HCT116 (cell line): ENCODE results near the gene TTLL11. TPM values are rescaled to one million over a fixed set of nuclear protein-coding genes. Genes with fewer than 3 reads are reported as not detected.

ENCODE experiments used
- ATAC-seq: fragments of 200-7000 bp; cut with Tn5 transposase; 2 replicates; pipeline ENCODE4 v1.9.1; 2020; ENCODE audit warnings: mild to moderate bottlenecking, moderate library complexity
- BruUV-seq: library from RNA; stranded (reverse); fragments of 400-500 nt; replicated peaks from 2 replicates; lab custom pipeline; 2021; lab: Mats Ljungman, UMichigan
- CTCF ChIA-PET: fragments of 300-600 bp; sonication (Branson Sonifier 250); formaldehyde crosslinking; loops from one replicate; lab custom pipeline; 2021; ENCODE audit warnings: antibody characterized with exemption; lab: Charles Lee
- POLR2A ChIA-PET: fragments of 300-600, 350-600 bp; sonication (Branson Sonifier 250); formaldehyde crosslinking; loops from one replicate; lab custom pipeline; 2021; ENCODE audit warnings: antibody characterized with exemption; lab: Charles Lee
- RAD21 ChIA-PET, 2 experiments: fragments of 300-600 bp; sonication (Branson Sonifier 250); formaldehyde crosslinking; loops; one replicate each; lab custom pipeline; 2023; ENCODE audit warnings: low total read pairs in 2 of 2; ENCODE audit not compliant: uncharacterized antibody in 2 of 2, unreplicated experiment in 2 of 2, low non-redundant PET in 1 of 2; lab: Charles Lee
- DNase-seq: peaks from one replicate; pipeline ENCODE4 v3.0.0-alpha.2; 2010; ENCODE audit warnings: low read depth, low spot score
- H2AFZ ChIP-seq: fragments of 200-600 bp; shearing (Covaris generic), sonication (generic); 2 replicates; pipeline ENCODE4 v1.6.1; 2017; ENCODE audit warnings: low read depth, mixed run types, mixed read lengths, antibody characterized with exemption, low read length; ENCODE audit not compliant: poor library complexity, severe bottlenecking
- H3K27ac ChIP-seq: 2 replicates; pipeline ENCODE4 v1.5.1; 2012; ENCODE audit warnings: low read depth, low read length
- H3K27me3 ChIP-seq: fragments of 200-600 bp; sonication (generic); 2 replicates; pipeline ENCODE4 v1.6.1; 2016; ENCODE audit warnings: mixed run types, low read length, mixed read lengths; ENCODE audit not compliant: insufficient read depth
- H3K36me3 ChIP-seq, 2 experiments: fragments of 200-500 bp in 1 of 2; fragments of 200-600 bp in 1 of 2; sonication (Bioruptor generic) in 1 of 2; sonication (generic) in 1 of 2; 2 replicates each; pipeline versions ENCODE4 v1.5.1 to v1.6.1; 2014 to 2016; ENCODE audit warnings: low read length in 2 of 2, inconsistent platforms in 1 of 2, mixed read lengths in 1 of 2, mixed run types in 1 of 2; ENCODE audit not compliant: insufficient read depth in 2 of 2, control insufficient read depth in 1 of 2
- H3K4me1 ChIP-seq, 2 experiments: fragments of 200-600 bp in 1 of 2; sonication (generic) in 1 of 2; 2 replicates each; pipeline versions ENCODE4 v1.5.1 to v1.6.1; 2012 to 2017; ENCODE audit warnings: low read length in 2 of 2, inconsistent platforms in 1 of 2, mild to moderate bottlenecking in 1 of 2, mixed read lengths in 1 of 2, mixed run types in 1 of 2, moderate library complexity in 1 of 2; ENCODE audit not compliant: insufficient read depth in 2 of 2, control insufficient read depth in 1 of 2
- H3K4me2 ChIP-seq: fragments of 200-600 bp; sonication (generic); 2 replicates; pipeline ENCODE4 v1.6.1; 2017; ENCODE audit warnings: mixed run types, low read length, mixed read lengths
- H3K4me3 ChIP-seq, 2 experiments: fragments of 200-600 bp in 1 of 2; sonication (generic) in 1 of 2; replicated peaks in 1 of 2; 2 replicates each; pipeline ENCODE4 v1.5.1; 2011 to 2016; ENCODE audit warnings: low read length in 2 of 2, control low read depth in 1 of 2, low read depth in 1 of 2, mild to moderate bottlenecking in 1 of 2, mixed read lengths in 1 of 2, mixed run types in 1 of 2
- H3K79me2 ChIP-seq: fragments of 200-600 bp; sonication (generic); 2 replicates; pipeline ENCODE4 v1.6.1; 2017; ENCODE audit warnings: mild to moderate bottlenecking, mixed run types, low read length, moderate library complexity, mixed read lengths; ENCODE audit not compliant: insufficient read depth
- H3K9ac ChIP-seq: fragments of 200-600 bp; sonication (generic); 2 replicates; pipeline ENCODE4 v1.6.1; 2016; ENCODE audit warnings: low read length, mixed read lengths
- H3K9me2 ChIP-seq: fragments of 200-600 bp; sonication (generic), shearing (Covaris generic); 2 replicates; pipeline ENCODE4 v1.6.1; 2017; ENCODE audit warnings: mixed run types, mild to moderate bottlenecking, moderate library complexity; ENCODE audit not compliant: insufficient read depth
- H3K9me3 ChIP-seq, 2 experiments: fragments of 200-500 bp in 1 of 2; fragments of 200-600 bp in 1 of 2; sonication (Bioruptor generic) in 1 of 2; sonication (generic) in 1 of 2; 2 replicates each; pipeline ENCODE4 v1.6.1; 2014 to 2017; ENCODE audit warnings: low read length in 2 of 2, mixed read lengths in 2 of 2, inconsistent platforms in 1 of 2, low read depth in 1 of 2, mild to moderate bottlenecking in 1 of 2, mixed run types in 1 of 2, moderate library complexity in 1 of 2; ENCODE audit not compliant: control insufficient read depth in 1 of 2, insufficient read depth in 1 of 2
- H4K20me1 ChIP-seq: fragments of 200-600 bp; sonication (generic), shearing (Covaris generic); 2 replicates; pipeline ENCODE4 v1.6.1; 2017; ENCODE audit warnings: mixed run types, mild to moderate bottlenecking, moderate library complexity; ENCODE audit not compliant: insufficient read depth
- EZH2 ChIP-seq: fragments of 200-600 bp; sonication (generic); IDR thresholded peaks from 2 replicates; pipeline ENCODE4 v1.6.1; 2017; ENCODE audit warnings: antibody characterized with exemption, mixed run types
- EZH2phosphoT487 ChIP-seq: fragments of 200-600 bp; IDR thresholded peaks from 2 replicates; pipeline ENCODE4 v1.6.1; 2018; ENCODE audit warnings: antibody characterized with exemption, borderline replicate concordance
- FOSL1 ChIP-seq: IDR thresholded peaks from 2 replicates; pipeline ENCODE4 v1.6.1; 2012; ENCODE audit warnings: low read depth
- JUND ChIP-seq: IDR thresholded peaks from 2 replicates; pipeline ENCODE4 v1.6.1; 2012
- POLR2A ChIP-seq: IDR thresholded peaks from 2 replicates; pipeline ENCODE4 v1.7.0; 2011; ENCODE audit warnings: borderline replicate concordance; ENCODE audit not compliant: insufficient read depth, insufficient read length; ENCODE audit errors: extremely low read depth
- RAD21 ChIP-seq: IDR thresholded peaks from 2 replicates; pipeline ENCODE4 v1.6.1; 2012; ENCODE audit warnings: low read depth, mild to moderate bottlenecking
- TCF7L2 ChIP-seq: IDR thresholded peaks from 2 replicates; pipeline ENCODE4 v1.7.0; 2011; ENCODE audit warnings: borderline replicate concordance, inconsistent platforms; ENCODE audit not compliant: insufficient read depth, insufficient read length; ENCODE audit errors: extremely low read depth
- ZFX ChIP-seq: fragments of 450-650 bp; IDR thresholded peaks from 2 replicates; pipeline ENCODE4 v1.6.1; 2017
- intact Hi-C: fragments of 100-400 bp; cut with micrococcal nuclease; formaldehyde crosslinking; loops from 2 replicates; pipeline ENCODE4 v1.10.0; 2022
- total RNA-seq: library from RNA; stranded (reverse); gene quantifications from one replicate; pipeline ENCODE4 v1.2.1, GENCODE V29; 2021; ENCODE audit not compliant: unreplicated experiment
- TF ChIP-seq, protein P1 (sequence below): IDR thresholded peaks from 2 replicates; pipeline ENCODE4 v1.6.1; 2011; ENCODE audit warnings: mild to moderate bottlenecking, low read length, moderate library complexity; ENCODE audit not compliant: insufficient replicate concordance; ENCODE audit errors: extremely low read depth
- TF ChIP-seq, protein P2 (sequence below): IDR thresholded peaks from 2 replicates; pipeline ENCODE4 v1.6.1; 2012

Gene TTLL11
- total RNA-seq, 1 experiment from 2014 or later: 2.2 TPM

GRCh38 chr9:121876255-121876654 lies 216.9 kb downstream of the TTLL11 start:
- H3K79me2 ChIP-seq: no peaks in the 10 kb centered on the region
- H3K4me2 ChIP-seq: no peak overlapping the region
- RAD21 ChIA-PET: no interaction called here
- intact Hi-C loops: no loop called here
- no peak overlapping the region for H3K4me3 ChIP-seq
- CTCF ChIA-PET: no interaction called here
- no peak for ATAC-seq
- H3K9me3 ChIP-seq: no peaks in the 10 kb centered on the region
- H3K27me3 ChIP-seq: no peaks in the 10 kb centered on the region; the same call in 1 of the 2 replicates
- H4K20me1 ChIP-seq: no peaks in the 10 kb centered on the region
- H3K36me3 ChIP-seq: no peaks in the 10 kb centered on the region
- TF ChIP-seq ZFX (no peak), FOSL1 (no peak), EZH2 (no peak), RAD21 (no peak), POLR2A (no peak), JUND (no peak), TCF7L2 (no peak), EZH2phosphoT487 (no peak)
- TF ChIP-seq, protein P1, sequence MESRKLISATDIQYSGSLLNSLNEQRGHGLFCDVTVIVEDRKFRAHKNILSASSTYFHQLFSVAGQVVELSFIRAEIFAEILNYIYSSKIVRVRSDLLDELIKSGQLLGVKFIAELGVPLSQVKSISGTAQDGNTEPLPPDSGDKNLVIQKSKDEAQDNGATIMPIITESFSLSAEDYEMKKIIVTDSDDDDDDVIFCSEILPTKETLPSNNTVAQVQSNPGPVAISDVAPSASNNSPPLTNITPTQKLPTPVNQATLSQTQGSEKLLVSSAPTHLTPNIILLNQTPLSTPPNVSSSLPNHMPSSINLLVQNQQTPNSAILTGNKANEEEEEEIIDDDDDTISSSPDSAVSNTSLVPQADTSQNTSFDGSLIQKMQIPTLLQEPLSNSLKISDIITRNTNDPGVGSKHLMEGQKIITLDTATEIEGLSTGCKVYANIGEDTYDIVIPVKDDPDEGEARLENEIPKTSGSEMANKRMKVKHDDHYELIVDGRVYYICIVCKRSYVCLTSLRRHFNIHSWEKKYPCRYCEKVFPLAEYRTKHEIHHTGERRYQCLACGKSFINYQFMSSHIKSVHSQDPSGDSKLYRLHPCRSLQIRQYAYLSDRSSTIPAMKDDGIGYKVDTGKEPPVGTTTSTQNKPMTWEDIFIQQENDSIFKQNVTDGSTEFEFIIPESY: no peak
- TF ChIP-seq, protein P2, sequence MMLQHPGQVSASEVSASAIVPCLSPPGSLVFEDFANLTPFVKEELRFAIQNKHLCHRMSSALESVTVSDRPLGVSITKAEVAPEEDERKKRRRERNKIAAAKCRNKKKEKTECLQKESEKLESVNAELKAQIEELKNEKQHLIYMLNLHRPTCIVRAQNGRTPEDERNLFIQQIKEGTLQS: no peak
- TF ChIP-seq, all 23 proteins: peak for 0
- Histone ChIP-seq H3K4me1 (no peaks in the 10 kb centered on the region), H3K9ac (no peak overlapping the region), H3K9me2 (no peaks in the 10 kb centered on the region), H2AFZ (no peak overlapping the region), H3K27ac (no peak overlapping the region)
- no TSS peak for BruUV-seq
- POLR2A ChIA-PET: no interaction called here
- DNase-seq: no peak
